GM21825 (cell line): ENCODE data around the gene SBNO2.

ENCODE experiments used
- ATAC-seq: cut with Tn5 transposase; IDR thresholded peaks from one replicate; pipeline ENCODE4 v1.9.1; 2021; ENCODE audit warnings: mild to moderate bottlenecking, moderate library complexity; ENCODE audit not compliant: unreplicated experiment

SBNO2 gene, protein sequence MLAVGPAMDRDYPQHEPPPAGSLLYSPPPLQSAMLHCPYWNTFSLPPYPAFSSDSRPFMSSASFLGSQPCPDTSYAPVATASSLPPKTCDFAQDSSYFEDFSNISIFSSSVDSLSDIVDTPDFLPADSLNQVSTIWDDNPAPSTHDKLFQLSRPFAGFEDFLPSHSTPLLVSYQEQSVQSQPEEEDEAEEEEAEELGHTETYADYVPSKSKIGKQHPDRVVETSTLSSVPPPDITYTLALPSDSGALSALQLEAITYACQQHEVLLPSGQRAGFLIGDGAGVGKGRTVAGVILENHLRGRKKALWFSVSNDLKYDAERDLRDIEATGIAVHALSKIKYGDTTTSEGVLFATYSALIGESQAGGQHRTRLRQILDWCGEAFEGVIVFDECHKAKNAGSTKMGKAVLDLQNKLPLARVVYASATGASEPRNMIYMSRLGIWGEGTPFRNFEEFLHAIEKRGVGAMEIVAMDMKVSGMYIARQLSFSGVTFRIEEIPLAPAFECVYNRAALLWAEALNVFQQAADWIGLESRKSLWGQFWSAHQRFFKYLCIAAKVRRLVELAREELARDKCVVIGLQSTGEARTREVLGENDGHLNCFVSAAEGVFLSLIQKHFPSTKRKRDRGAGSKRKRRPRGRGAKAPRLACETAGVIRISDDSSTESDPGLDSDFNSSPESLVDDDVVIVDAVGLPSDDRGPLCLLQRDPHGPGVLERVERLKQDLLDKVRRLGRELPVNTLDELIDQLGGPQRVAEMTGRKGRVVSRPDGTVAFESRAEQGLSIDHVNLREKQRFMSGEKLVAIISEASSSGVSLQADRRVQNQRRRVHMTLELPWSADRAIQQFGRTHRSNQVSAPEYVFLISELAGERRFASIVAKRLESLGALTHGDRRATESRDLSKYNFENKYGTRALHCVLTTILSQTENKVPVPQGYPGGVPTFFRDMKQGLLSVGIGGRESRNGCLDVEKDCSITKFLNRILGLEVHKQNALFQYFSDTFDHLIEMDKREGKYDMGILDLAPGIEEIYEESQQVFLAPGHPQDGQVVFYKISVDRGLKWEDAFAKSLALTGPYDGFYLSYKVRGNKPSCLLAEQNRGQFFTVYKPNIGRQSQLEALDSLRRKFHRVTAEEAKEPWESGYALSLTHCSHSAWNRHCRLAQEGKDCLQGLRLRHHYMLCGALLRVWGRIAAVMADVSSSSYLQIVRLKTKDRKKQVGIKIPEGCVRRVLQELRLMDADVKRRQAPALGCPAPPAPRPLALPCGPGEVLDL (N-terminal part only)

DNA sequence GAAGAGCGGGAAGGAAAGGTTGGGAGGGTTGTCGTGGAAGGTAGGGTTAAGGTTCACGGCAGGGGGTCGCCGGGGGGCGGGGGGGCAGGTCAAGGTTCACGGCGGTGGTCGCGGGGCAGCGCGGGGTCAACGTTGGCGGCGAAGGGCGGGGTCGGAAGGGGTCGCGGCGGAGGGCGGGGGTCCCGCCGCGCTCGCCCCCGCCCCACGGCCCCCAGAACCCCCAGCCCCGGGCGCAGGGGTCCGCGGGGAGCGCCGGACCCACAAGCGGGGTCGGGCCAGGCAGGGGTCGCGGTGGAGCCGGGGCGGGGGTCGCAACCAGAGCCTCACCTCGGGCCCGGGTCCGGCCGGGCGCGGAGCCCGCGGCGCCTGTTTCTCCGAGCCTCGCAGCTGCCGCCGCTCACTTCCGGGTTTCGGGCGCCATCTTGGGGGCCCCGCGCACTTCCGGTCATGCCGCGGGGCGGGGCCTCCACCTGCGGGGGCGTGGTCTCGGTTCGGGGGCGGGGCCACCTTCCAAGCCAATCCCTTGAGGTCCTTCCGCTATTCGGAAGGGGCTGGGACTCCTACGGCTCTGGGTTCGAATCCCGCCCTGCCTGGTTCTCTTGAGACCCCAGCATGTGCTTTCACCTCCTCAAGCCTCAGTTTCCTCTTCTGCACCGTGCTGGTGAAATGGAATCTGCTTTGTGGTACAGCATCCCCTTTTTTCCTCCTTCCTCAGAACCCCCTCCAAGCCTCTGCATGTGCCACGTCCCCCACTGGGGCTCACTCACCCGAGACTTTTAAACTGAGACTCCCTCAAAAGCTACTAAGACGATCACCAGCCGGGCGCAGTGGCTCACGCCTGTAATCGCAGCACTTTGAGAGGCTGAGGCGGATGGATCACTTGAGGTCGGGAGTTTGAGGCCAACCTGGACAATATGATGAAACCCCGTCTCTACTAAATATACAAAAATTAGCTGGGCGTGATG lies at the start of gene SBNO2:
TSS of gene SBNO2 (minus strand) at position 424 of the 965 bp plus-strand sequence. CDS start 19,992 bp downstream, outside the sequence.
- ATAC-seq = peak; percentile 52

DNA sequence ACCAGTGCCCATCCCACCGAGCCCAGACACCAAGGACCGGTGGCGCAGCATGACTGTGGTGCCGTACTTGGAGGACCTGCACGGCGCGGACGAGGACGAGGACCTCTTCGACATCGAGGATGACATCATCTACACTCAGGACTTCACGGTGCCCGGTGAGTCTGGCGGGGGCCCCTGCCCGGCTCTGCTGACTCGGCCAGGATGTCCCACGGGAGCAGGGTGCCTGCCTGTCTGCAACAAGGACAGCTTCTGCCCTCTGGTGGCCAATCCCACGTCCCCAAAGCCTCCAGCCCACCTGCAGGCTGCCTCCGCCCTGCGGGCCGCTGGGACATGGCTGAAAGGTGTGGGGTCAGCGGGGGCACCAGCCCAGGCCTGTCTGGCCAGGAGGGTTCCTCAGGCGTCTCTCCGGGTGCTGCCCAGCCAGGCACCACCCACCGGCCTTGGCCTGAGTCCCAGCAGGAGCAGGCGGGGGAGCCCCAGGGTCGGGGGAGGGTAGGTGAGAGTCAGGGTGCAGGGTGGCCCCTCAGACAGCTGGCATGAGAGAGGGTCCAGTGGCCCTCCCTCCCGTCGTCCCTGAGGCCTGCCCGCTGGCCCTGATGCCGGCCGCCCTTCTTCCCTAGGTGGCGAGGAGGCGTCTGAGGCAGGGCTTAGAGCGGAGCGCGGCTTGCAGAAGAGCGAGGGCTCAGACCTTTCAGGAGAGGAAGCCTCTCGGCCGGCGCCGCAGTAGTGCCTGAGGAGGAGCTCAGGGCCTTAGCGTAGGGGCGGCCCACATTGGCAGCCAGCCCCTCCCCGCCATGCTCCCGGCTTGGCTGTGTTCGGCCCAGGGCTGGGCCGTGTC lies 49.2 kb upstream of the SBNO2 start:
- no peak for ATAC-seq

DNA sequence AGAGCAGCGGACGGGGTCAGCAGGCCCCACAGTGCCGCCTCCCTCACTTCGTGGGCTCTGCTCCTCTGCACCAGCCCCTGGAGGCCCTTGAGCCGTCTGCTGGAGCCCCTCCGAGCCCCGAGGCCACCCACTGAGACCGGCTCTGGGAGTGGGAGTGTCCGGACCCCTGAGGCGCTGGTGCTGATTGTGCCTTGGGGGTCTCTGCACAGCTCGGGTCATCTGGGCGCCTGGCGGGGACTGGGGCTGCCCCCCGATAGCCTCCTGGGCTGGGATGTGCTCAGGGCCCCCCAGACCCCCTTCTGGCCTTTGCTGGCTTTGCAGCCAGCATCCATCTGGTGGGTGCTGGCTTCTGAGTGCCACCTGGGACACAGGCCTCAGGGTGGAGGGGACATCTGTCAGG lies 48.3 kb upstream of the SBNO2 start:
- no peak for ATAC-seq

DNA sequence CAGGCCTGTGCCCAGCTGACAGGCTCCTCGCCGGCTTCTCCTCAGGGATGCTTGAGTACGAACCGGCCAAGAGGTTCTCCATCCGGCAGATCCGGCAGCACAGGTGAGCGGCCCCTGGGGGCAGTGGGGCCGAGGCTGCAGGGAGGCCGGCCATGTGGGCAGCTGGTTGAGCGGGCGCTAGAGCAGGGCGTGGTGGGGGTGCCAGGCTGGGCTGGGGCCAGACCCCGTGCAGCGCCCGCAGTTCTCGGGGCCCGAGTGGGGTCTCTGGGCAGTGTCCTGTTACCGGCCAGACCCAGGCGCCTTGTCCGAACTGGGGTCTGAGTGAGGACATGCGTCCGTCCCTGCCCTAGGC lies 47.8 kb upstream of the SBNO2 start:
- ATAC-seq = no peak

DNA sequence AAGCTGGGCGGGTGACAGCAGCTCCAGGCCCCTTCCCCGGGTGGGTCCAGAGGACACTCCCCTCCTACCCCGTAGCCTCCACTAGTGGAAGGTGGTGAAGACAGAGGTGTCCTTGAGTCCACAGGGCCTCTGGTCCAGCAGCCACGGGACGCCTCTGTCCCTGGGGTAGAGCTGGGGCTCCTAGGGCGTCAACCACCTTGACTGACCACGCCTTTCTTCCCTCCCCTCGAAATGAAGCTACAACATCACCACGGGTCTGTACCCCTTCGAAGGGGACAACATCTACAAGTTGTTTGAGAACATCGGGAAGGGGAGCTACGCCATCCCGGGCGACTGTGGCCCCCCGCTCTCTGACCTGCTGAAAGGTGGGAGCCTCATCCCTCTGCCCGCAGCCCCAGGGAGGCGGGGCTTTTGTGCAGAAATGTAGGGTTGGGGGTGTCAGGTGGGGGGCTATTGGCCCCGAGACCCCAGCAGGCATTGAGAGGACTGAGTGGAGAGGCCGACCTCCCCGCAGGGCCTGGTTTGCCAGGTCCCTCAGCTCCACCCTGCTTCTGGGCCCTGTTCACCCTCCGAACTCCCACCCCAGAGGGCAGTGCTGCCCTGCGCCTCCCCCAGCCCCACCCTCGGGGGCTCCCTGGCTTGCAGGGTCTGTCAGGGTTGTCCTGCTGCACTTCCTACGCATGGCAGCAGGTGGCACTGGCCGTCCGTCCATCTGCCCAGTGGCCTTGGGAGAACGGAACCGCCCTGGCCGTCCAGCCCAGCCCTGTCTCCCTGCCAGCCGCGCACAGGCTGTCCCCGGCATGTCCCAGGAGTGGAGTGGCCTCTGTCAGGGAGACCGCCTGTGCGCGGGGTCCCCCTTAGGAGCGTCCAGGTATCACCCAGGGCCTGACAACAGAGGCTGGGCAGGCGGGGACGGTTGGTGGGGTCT lies 47.2 kb upstream of the SBNO2 start:
- ATAC-seq = no peak

DNA sequence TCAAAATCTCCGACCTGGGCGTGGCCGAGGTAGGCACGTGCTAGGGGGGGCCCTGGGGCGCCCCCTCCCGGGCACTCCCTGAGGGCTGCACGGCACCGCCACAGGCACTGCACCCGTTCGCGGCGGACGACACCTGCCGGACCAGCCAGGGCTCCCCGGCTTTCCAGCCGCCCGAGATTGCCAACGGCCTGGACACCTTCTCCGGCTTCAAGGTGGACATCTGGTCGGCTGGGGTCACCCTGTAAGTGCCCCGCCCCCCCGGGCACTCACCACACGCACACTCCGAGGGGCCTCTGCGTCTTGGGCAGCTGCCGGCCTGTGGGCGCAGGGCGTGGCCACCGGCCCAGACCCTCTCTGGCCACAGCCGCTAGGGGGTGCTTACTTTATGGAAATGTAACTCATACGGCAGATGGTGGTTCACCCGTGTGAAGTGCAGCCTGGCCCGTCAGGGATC lies 46.4 kb upstream of the SBNO2 start:
- ATAC-seq = no peak

DNA sequence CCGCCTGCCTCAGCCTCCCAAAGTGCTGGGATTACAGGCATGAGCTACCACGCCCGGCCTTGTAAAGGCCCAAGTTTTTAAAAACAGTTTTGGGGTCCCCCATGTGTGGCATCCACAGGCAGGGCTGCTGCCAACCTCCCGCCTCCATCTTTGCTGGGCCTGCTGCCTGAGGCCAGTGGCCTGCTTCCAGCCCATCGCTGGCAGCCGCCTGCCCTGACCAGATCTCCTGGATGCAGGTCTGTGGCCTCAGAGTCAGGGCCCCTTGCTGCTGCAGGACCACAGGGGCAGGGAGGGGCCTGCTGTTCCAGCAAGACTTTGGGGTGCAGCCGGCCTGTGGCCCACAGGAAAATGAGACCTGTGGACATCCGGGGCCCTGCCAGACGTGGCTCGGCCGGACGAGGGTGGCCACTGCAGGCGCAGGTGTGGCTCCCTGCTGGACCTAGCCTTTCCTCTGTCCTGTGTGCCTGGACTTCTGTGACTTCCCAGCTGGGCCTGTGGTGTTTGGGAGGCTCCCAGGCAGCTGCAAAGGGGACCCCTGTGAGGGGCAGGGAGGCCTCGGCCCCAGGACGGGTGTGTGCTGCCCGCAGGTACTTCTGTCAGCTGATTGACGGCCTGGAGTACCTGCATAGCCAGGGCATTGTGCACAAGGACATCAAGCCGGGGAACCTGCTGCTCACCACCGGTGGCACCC lies 45.9 kb upstream of the SBNO2 start:
- no peak for ATAC-seq

DNA sequence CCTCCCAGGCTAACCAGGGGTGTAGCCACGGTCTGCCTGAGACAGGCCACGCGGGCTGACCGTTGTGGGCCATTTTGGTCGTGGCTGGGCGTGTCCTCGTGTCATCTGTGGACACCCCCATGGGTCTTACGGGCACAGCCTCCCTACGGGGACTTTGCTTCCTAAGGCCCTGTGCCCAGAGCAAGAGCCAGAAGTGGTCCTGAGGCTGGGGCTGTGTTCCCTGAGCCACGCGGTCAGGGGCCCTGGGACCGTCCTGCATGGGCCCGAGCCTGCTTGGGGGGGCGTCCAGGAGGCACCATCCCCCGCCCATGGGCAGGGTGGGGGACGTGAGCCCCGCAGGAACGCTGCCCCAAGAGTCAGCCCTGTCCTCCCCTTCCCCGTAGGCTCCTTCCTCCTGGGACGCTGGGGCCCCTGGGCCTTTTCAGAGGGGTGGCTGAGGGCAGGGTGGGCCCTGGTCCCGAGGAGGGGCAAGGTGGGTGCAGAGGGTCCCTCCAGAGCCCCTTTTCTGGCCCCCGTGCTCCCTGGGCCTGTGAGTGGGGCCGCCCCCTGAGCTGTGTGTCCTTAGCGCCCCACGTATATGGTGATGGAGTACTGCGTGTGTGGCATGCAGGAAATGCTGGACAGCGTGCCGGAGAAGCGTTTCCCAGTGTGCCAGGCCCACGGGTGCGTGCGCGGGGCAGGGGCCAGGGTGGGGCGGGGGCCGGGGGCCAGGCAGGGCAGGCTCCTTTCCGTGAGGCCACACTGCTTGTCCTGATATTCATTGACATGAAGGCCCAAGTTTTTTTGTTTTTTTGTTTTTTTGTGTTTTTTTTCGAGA lies 44.9 kb upstream of the SBNO2 start:
- ATAC-seq = no peak

DNA sequence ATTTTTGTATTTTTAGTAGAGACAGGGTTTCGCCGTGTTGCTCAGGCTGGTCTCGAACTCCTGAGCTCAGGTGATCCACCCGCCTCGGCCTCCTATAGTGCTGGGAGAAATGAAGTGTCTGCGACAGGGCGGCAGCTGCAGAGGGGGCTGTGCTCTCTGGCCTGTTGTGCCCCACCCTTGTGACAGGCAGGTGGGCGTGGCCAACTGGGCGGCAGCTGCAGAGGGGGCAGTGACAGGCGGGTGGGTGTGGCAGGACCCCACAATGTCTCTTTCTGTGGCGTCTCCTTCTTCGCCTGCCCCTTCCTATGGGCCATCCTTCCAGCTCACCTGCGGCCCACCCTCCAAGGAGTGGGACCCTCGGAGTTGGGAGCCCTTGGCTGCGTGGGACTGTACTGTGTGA lies 43.3 kb upstream of the SBNO2 start:
- no peak for ATAC-seq

DNA sequence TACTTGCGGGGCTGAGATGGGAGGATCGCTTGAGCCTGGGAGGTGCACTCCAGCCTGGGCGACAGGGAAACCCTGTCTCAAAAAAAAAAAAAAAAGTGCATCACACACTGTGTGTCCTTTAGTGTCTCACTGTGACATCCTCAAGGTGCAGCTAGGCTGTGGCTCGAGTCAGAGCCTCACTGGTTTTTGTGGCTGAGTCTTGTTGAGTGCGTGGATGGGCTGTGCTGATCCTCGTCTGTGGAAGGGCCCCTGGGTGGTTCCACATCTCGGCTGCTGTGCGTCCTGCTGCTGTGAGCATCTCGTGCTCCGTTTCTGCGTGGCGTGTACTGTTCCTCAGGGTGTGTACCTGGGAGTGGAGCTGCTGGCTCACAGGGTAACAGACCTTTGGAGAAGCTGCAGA lies 42.7 kb upstream of the SBNO2 start:
- ATAC-seq = no peak

DNA sequence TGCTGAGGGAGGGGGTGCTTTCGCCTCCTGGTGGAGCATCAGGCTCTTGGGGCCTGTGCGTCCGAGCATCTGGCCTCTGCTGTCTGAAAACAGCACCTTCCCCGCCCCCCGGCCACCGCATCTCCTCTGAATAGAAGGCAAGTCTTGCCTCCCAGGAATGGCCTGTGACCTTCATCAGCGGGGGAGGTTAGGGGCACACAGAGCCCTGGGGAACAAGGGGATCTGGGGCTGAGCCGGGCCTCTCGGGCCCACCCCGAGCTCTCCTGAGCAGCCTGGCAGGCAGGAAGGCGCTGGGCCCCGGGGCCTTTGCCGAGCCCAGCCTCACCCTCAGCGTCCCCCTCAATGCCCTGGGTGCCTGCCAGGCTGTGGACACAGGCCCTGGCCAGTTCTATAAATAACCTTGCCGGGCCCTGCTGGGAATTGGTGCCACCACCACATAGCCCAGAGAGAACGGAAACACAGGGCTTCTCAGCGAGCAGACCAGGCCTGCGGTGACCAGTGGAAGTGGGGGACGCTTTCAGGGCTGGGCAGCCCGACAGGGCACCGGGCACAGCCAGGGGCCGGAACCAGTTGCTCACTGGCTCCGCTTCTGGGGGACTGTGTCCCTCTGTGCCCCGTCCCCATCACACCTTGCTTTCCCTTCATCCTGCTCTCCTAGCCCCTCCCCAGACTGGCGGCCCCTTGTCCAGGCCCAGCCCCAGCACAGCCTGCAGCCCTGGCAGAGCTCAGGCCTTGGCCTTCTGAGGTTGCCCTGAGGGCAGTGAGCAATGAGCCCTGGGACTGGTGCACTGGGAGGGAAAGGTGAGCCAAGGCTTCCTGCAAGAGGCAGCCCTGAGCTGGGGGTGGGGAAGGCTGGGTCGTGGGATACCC lies 41.0 kb upstream of the SBNO2 start:
- no peak for ATAC-seq

DNA sequence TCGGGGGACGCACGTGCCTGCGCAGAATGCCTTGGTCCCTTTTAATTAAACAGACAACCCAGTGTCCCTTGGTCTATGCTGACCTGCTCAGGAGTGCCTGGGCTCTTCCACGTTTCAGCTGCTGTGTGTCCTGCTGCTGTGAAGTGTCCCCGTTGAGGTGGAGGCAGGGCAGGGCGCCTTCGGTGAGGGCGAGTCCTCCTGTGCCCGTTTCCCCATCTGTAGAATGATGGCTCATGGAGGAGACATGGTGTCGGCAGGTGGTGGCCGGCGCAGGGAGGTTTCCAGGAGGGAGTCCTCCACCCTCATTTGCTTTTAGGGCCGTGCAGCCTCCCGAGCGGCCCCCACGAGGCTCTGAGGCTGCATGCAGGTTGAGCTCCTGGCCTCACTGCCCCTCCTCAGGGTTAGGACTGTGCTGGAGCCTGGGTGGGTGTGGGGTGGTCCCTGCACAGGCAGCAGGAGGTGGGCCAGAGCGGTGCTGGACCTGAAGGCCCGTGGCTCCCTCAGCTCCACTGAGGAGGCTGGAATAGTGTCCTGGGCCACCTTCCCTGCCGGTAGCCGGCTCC lies 40.3 kb upstream of the SBNO2 start:
- no peak for ATAC-seq

DNA sequence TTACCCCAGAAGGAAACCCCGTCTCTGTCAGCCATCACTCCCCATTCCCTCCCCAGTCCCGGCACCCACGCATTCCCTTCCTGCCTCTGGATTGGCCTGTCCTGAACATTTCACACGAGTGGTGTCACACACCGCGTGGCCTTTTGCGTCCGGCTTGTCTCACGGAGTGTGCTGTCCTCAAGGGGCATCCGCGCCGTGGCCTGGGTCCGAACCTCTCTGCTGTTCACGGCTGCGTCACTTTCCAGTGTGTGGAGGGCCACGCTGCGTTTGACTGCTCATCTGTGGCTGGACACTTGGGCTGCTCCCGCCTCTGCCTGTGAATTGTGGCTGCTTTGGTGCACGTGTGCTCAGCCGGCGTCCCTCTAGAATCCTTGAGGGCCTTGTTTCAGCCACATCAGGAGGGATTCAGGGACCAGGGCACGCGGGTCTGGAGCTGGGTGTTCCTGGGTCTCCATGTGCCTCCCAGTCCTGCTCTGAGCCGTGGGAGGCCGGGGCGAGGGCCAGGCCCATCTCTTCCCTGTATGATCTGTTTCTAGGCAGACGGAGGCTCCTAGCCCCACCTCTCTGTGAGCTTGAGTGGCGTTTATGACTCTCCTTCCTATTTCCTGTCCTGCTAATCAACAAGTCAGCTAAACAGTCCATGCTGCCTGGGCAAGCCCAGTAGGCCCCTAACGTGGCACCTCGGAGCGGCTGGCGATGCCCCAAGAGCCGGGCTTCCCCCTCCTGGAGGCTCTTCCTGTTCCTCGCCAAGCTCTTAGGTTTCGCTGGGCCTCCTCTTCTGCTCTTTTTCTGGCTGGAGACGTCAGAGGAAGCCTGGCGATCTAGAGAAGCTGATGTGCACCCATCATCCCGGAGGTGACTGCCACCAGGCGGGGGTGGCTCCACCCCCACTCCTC lies 39.6 kb upstream of the SBNO2 start:
- no peak for ATAC-seq

DNA sequence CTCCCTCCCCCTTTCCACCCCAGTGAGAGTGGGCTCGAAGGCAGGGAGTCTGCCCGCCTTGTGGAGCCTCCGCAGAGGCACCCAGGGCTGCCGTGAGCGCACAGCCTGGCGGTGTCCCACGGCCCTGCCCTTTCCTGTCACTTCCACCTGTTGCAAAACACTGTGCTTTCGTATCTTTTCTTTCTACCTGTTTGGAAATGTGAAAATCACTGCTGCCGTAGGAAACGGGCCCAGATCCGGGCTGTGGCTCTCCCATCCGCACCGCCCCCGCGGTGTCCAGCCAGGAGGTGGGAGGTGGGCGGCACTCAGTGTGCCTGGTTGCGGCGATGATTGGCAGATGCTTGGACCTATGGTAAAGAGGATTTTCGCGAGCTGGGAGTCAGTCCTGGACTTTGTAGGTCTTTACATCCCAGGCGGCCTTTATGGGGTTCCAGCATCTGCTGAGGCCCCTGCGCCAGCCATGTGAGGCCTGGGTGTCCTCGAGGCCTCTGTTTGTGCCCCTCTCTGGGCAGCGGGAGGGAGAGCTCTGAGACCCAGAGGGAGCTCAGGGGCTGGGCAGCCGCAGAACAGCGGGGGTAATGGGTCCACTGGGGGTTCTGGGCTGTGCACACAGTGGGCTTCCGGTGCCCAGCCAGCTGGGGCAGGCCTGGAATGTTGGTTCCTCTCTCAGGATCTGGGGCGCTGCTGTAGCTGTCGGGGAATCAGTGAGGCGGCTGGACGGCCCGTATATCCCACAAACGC lies 37.6 kb upstream of the SBNO2 start:
- ATAC-seq = no peak
